ENCODE results near the gene LIPH. TPM values are rescaled to one million over a fixed set of nuclear protein-coding genes. Genes with fewer than 3 reads are reported as not detected.

LIPH gene
- total RNA-seq, 1 donor from 2014 or later = 1.3 TPM

GRCh38 chr3:185539934-185540333 lies 12.5 kb downstream of the LIPH start:
- DNase-seq = no peak

GRCh38 chr3:185537369-185537970 lies 14.9 kb downstream of the LIPH start:
- peak; percentile 9 for DNase-seq

GRCh38 chr3:185534511-185534910 lies 17.9 kb downstream of the LIPH start:
- DNase-seq = no peak

GRCh38 chr3:185532901-185533300 lies 19.5 kb downstream of the LIPH start:
- peak; percentile 8 for DNase-seq

- no peak for DNase-seq
These were observed 21.5 kb downstream of the LIPH start for GRCh38 chr3:185530856-185531255.

- no peak for DNase-seq
These were observed 23.9 kb downstream of the LIPH start for GRCh38 chr3:185528532-185528931.

GRCh38 chr3:185527364-185527763 lies 25.0 kb downstream of the LIPH start:
- no peak for DNase-seq

GRCh38 chr3:185526349-185526951 lies 25.9 kb downstream of the LIPH start:
- no peak for DNase-seq

GRCh38 chr3:185521349-185522138 lies 30.8 kb downstream of the LIPH start:
- DNase-seq = no peak

- DNase-seq = no peak
These were observed 33.4 kb downstream of the LIPH start for GRCh38 chr3:185519021-185519420.

GRCh38 chr3:185517387-185518130 lies 34.8 kb downstream of the LIPH start:
- DNase-seq = no peak

- no peak for DNase-seq
These were observed 40.7 kb downstream of the LIPH start for GRCh38 chr3:185511711-185512110.

GRCh38 chr3:185508335-185508991 lies 43.9 kb downstream of the LIPH start:
- no peak for DNase-seq

GRCh38 chr3:185507883-185508282 lies 44.5 kb downstream of the LIPH start:
- DNase-seq = no peak

GRCh38 chr3:185504636-185505035 lies 47.8 kb downstream of the LIPH start:
- no peak for DNase-seq

- no peak for DNase-seq
These were observed 48.9 kb downstream of the LIPH start for GRCh38 chr3:185503521-185503920.

- no peak for DNase-seq
These were observed 49.4 kb downstream of the LIPH start for GRCh38 chr3:185502987-185503386.

- peak; percentile 96 for DNase-seq
These were observed 53.6 kb downstream of the LIPH start, which contains the start of gene TMEM41A for GRCh38 chr3:185498503-185499396. TSS of gene TMEM41A (minus strand) at chr3:185499035. CDS start at chr3:185498961, 74 bp downstream.

GRCh38 chr3:185490241-185490640 lies 62.1 kb downstream of the LIPH start:
- no peak for DNase-seq

GRCh38 chr3:185489462-185489861 lies 62.9 kb downstream of the LIPH start:
- DNase-seq = no peak

- no peak for DNase-seq
These were observed 63.9 kb downstream of the LIPH start for GRCh38 chr3:185488465-185488864.
